HG02759 (cell line): ENCODE measurements around the gene ASS1.
"Not testable (repeated sequence)": the region's sequence is repeated elsewhere in the genome, so short reads cannot be mapped to it uniquely, and the experiment has no call there.

ENCODE experiments used
- ATAC-seq: cut with Tn5 transposase; IDR thresholded peaks from one replicate; pipeline ENCODE4 v1.9.1; 2021; ENCODE audit warnings: mild to moderate bottlenecking, moderate library complexity; ENCODE audit not compliant: unreplicated experiment

The ASS1 gene

DNA sequence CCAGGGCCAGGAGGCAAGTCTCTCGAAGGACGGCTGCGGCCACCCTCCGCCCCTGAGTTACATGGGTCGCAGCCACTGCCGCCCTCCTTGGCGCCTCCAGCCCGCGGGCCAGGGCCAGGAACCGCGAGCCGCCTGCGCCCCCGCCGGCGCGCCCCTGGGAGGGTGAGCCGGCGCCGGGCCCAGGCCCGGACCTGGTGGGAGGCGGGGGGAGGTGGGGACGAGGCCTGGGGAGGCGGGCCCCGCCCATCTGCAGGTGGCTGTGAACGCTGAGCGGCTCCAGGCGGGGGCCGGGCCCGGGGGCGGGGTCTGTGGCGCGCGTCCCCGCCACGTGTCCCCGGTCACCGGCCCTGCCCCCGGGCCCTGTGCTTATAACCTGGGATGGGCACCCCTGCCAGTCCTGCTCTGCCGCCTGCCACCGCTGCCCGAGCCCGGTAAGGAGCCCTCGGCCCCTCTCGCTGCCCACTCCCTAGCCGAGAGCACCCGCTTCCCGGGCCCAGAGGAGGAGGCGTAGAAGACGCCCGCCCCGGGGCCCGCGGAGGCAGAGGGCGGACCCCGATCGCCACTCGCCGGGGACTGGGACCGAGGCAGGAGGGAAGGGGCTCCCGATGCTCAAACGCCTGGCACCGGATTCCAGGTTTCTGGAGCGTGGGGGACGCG, at the start of gene ASS1:
Gene ASS1 (plus strand): TSS at position 397 of the 657 bp plus-strand sequence. CDS start 7,268 bp downstream, outside the sequence.
- no peak for ATAC-seq

DNA sequence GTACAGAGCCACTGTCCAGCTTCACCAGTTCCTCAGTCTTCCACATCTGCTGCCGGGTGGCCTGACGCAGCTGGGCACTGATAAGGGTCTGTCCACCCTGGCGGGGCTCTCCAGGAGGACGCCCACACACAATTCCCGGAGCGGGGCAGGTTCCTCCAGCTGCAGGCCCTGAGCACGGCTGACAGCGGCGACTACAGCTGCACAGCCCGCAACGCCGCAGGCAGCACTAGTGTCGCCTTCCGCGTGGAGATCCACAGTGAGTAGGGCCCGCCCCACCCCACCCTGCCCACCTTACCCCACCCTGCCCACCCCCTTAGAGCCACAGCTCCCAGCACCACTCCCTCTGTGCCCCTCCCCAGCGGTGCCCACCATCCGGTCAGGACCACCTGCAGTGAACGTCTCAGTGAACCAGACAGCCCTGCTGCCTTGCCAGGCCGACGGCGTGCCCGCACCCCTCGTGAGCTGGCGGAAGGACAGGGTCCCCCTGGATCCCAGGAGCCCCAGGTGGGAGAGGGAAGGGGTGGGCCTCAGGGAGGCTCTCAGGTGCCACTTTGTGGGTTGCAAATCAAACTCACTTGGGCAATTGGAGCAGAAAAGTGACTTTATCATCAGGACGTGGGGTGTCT, 48.8 kb upstream of the ASS1 start:
- no peak for ATAC-seq

DNA sequence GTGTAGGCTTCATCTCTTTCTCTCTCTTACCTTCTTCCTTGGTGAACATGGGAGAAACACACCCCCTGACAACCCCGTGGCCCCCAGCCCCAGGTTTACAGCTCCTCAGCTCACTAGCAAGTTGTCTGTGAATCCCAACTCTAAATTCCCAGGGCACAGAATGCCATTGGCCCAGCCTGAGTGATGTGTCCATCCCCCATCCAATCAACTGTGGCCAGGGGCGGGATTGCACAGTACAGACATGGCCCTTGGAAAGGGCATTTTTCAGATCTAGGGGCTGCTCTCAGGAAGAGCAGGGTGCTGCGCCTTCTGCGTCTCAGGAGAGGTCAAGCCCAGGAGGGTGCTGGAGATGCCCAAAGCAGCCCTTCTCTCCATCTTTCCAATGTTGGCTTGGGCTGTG, 48.2 kb upstream of the ASS1 start:
- no peak for ATAC-seq

DNA sequence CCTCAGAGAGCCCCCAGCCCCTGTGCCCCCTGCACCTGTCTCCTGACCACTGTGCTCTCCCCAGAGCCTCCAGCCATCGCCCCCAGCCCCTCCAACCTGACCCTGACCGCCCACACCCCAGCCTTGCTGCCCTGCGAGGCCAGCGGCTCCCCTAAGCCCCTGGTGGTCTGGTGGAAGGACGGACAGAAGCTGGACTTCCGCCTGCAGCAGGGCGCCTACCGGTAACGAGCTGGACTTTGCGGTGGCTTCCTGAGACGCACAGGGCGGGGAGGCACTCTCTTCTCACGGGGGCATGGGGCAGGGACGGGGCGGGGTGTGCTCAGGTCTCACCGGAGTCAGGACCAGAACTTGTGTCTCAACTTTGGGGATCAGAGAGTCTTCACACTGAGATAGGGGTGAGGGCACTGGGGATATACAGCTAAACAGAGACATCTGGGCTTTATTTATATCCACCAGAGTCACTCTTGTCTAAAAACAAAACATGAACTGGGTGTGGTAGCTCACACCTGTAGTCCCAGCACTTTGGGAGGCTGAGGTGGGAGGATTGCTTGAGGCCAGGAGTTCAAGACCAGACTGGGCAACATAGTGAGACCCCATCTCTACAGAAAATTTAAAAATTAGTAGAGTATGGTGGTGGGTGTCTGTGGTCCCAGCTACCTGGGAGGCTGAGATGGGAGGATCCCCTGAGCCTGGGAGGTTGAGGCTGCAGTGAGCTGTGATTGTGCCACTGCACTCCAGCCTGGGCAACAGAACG, 46.1 kb upstream of the ASS1 start:
- ATAC-seq = no peak

DNA sequence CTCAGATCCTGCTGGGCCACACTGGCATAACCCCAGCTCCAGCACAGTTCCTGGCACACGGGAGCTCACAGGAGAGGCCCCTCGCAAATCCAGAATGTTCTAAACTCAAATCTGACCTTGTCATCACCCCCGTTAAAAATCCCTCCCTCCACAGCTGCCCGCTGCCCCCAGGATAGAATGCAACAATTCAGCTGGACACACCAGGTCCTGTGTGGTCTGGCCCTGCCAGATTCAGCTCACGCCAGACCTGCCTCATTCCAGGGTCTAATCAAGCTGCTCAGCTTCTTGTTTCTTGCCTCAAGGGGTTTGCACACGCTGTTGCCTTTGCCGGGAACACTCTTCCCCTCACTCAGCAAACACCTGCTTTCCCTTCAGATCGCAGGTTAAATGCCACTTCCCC, 45.0 kb upstream of the ASS1 start:
- ATAC-seq = no peak

DNA sequence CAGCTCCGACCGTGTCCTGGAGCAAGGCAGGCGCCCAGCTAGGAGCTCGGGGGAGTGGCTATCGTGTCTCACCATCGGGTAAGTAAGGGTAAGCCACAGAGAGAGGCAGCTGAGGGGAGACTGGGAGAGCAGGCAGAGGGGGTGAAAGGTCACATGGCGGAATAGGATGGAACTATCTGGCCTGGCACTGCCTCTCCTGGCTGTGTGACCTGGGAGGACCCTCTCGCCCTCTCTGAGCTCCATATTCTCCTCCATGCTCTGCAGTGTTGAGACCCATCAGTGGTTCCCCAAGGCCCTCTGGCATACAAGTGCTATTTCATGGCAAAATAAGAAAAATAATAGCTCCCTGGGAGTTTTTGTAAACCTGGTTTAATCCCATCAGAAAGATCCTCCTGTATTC, 43.9 kb upstream of the ASS1 start:
- no peak for ATAC-seq

DNA sequence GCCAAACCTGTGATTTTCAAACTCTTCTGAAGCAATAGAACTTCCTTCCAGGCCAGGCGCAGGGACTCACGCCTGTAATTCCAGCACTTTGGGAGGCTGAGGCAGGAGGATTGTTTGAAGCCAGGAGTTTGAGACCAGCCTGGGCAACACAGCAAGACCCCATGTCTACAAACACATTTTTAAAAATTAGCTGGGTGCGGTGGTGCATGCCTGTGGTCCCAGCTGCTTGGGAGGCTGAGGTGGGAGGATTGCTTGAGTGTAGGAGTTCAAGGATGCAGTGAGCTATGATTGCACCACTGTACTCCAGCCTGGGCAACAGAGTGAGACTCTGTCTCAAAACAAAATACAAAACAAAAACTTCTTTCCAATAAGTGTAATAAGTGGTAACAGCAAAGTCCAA, 43.0 kb upstream of the ASS1 start:
- ATAC-seq = not testable (repeated sequence)

DNA sequence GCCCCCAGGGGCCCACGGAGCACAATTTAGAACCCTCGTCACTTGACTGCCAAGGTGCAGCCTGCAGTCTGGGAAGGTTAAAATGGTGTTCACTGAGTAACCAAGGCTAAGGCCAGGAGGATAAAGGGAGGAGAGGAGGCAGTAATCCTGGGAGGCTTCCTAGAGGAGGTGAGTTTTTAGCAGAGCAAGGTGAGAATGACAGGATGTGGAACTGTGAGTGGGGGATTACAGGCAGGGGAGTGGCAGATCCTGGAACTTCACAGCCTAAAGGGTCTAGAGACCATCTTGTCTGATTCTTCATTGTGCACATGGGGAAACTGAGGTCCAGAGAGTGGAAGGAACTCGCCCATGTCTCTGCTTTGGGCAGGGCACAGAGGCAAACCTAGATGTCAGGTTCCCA, 42.5 kb upstream of the ASS1 start:
- ATAC-seq = no peak

DNA sequence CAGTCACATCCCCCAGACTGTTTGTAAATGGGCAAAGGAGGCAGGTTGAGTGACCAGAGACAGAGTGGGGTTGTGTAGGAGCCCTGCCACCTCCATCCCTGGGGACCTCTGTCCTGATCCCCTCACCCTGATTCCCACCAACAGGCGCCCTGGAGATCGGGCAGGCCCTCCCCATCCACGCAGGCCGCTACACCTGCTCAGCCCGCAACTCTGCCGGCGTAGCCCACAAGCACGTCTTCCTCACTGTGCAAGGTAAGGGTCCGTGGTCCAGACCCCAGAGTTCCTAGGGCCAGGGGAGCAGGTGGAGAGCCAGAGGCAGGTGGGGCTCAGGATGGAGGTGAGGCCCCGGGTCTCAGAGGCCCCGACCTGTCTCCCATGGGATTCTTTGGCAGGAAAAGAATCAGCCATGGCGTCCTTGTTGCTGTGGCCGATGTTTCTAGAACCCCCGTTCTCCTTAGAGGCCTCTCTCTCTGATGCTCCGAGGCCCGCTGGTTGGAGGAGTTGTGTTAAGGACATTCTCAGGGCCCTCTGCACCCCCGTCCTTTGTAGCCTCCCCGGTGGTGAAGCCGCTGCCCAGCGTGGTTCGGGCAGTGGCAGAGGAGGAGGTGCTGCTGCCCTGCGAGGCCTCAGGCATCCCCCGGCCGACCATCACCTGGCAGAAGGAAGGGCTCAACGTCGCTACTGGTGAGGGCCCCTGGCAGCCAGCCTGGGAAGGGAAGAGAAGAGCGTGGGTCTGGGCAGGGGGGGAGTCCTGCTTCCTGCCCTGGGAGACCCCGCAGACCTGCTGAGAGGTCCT, 41.9 kb upstream of the ASS1 start:
- no peak for ATAC-seq

DNA sequence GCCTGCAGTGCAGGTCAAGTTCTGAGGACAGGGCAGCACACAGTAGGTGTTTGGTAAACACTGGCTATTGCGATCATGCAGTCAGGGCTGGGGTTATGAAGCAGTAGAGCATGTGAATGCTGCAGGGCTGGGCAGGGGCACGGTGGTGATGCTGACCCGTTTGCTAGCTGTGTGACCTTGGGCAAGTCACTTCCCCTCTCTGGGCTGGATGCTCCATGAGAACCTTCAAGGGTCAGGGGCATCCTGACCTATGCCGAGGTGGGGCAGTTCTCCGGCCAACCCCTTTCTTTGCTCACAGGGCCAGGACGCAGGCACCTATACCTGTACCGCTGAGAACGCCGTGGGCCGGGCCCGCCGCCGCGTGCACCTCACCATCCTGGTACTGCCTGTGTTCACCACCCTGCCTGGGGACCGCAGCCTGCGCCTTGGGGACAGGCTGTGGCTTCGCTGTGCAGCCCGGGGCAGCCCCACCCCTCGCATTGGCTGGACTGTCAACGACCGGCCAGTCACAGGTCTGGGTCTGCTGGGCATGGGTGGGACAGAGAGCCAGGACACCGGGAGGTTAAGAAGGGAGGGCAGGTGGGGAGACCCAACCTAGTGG, 39.0 kb upstream of the ASS1 start:
- no peak for ATAC-seq

DNA sequence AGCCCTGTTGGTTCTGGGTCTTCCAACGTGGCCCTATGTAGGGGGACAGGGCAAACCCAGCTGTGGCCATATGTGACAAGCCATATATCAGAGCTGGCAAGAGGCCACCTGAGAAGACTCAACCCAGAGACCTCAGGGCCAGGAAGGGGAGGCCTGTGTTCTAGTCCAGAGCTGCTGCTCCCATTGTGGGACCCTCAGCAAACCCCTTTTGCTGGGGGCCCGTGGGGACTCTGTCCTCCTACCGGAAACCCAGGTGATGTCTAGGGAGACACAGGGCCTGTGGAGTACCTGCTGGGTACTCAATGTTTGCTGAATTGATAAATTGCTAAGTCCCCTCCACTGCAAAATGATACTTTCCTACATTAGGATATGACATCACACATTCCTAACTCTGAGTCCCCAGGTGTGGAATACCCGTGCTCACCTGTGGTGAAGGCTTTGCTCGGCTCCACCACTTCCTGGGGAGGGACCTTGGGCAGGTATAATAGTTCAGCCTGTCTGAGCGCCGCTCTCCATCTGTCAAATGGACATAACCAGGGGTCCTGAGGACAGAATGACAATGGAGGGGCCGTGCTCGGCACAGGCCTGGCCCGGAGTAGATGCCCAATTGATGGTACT, 38.4 kb upstream of the ASS1 start:
- no peak for ATAC-seq

DNA sequence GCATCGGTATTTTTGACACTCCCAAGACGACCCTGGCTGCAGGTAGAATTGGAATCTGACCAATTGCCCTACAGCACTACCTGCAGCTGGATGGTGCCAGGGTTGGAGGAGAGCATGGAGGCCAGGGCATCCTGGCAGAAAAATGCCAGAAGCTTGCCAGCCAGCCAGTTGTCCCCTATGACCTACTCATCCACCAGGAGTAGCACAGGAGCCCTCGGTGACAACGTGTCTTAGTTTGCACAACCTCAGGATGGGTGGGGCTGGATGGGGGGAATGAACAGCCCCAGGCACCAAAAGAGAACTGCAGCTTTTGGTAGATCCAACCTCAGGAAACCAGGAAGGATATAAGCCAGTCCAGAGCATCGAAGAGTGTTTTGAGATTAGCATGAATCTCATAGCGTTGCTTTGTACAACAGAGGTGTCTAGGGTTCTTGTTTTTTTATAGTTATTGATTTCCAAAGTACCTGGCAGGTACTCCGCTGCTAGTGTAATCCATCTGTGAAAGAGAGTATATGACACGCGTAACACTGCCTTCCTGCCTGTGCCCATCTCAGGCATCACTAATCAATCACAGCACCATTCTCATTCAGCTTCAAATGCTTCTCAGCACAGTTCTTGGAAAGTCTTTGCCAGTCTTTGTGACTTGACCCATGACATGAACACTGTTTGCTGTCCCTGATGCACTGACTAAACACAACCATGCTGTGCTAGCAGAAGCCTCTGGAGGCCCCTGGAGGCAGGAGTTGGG, 36.7 kb upstream of the ASS1 start:
- no peak for ATAC-seq

DNA sequence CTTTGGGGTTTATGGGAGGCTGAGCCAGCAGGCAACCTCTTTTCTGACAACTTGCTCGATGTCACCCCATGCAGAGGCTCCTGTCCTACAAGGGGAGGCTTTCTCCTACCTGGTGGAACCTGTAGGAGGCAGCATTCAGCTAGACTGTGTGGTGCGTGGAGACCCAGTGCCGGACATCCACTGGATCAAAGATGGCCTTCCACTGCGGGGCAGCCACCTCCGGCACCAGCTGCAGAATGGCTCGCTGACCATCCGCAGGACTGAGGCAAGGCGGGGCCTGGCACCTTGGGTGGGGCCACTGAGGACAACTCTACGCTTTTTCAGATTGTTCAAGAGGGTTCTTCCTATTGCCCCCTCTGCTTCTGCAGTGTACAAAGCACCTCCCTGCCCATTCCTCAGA, 36.1 kb upstream of the ASS1 start:
- ATAC-seq = no peak

DNA sequence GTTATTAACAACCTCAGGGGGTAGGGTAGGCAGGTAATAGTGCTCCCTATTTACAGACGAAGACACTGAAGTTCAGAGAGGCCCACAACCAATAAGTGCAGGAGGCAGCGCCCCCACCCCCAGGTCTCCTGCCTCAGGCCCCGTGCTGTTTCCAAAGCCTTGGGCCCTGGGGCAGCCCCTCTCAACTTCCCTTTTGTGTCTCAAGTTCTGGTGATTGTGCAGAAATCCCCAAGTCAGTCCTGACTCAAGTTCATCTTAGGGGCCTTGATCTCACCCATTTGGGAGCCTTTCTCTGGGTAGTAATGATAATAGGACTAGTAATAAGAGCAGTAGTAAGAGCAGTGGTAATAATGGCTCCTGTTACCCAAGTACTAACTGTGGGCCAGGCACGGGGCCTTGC, 35.5 kb upstream of the ASS1 start:
- no peak for ATAC-seq

DNA sequence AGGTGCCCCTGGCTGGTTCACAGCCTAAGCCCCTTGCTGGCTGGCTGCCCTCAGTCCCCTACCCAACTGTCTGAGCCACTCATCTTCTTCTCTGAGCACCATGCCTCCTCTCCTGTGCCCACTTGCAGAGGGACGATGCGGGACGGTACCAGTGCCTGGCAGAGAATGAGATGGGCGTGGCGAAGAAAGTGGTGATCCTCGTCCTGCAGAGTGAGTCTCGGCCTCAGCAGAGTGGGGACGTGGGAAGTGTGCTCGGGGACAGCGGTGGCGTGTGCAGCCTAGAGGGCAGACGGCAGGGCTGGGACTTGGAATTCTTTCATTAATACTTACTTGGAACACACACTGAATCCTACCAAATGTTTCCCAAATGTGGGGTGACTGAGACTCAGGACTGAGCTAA, 34.3 kb upstream of the ASS1 start:
- ATAC-seq = no peak

DNA sequence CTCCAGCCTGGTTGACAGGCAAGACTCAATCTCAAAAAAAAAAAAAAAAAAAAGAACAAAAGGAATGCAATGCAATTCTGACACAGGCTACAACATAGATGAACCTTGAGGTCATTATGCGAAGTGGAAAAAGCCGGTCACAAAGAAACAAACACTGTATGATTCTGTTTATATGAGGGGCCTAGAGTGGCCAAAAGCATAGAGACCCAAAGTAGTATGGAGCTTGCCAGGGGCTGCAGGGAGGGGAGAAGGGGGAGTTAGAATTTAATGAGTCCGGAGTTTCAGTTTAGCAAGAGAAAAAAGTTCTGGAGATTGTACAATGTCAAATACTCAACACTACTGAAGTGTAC, 33.2 kb upstream of the ASS1 start:
- ATAC-seq = no peak

DNA sequence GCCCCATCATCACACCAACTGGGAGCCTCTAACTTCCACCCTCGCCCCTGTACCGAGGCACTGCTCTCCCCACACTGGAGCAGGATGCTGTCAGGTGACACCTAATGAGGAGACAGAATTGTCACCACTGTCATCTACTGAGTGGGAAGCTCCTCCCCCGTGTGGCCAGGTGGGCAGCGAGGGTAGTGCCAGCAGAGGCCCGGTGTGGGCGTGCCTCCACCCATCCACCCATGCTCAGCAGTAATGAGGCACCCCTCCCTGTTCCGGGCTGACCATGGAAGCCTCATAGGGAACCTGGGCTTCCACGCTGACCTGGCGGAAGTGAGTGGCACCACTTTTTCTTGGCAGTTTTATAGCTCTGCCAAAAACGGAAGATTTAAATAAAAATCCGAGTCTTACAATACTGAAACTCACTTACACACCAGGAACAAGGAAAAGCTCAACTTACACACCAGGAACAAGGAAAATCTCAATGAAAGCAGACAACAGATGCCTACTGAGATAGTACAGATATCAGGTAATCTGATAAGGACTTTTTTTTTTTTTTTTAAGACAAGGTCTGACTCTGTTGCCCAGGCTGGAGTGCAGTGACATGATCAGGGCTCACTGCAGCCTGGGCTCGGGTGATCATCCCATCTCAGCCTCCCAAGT, 30.6 kb upstream of the ASS1 start:
- no peak for ATAC-seq

DNA sequence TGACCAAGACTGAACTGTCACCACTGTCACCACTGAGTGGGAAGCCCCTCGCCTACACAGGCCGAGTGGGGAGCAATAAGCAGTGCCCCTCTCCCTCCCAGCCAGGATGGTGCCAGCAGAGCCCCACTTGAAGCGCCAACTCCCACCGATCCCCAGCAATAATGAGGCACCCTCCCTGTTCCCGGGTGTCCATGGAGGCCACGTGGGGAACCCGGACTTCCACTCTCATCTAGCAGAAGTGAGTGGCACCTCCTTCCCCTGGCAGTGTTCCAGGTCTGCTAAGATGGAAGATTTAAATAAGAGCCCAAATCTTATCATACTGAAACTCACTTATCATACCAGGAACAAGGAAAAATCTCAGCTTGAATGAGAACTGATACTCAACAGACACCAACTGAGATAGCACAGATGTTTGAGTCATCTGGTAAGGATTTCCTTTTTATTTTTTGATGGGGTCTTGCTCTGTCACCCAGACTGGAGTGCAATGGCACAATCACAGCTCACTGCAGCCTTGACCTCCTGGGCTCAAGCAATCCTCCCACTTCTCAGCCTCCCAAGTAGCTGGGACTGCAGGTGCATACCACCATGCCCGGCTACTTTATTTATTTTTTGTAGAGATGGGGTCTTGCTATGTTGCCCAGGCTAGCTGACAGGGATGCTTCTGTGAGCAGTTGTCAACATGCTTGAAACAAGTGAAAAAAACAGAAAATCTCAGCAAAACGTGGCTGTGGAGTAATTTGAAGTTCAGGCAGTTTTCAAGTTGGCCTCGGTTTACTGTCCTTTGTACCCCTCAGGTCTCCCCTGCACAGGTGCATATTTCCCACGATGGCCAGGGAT, 29.6 kb upstream of the ASS1 start:
- ATAC-seq = no peak

DNA sequence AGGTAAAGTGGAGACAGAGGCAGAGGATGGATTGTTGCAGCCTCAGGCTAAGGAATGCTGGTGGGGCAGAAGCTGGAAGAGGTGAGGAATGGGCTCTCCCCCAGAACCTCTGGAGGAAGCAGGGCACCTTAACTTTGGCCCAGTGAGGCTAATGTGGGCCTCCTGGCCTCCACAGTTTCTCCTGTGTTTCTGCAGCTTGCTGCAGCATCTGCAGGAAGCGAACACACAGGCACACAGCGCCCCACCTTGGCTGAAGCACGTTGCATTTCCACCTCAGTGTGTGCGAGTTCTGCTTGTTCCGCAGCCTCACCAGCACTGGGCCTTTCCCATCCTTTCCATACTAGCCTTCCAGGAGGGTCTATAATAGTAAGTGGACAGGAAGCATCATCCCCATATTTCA, 27.2 kb upstream of the ASS1 start:
- ATAC-seq = no peak
